Pons (tissue), 1 donor: Measurements from ENCODE around the gene ARL4C.
A peak's percentile ranks its signal among the peaks of the same experiment; 100 is the strongest.

Experiments used
- DNase-seq: peaks from one replicate; pipeline ENCODE4 v3.0.0-alpha.2; 2016; ENCODE audit warnings: low spot score

The ARL4C gene

GRCh38 chr2:234447189-234447588 is 49.7 kb downstream of the ARL4C start:
- DNase-seq: no peak

DNA sequence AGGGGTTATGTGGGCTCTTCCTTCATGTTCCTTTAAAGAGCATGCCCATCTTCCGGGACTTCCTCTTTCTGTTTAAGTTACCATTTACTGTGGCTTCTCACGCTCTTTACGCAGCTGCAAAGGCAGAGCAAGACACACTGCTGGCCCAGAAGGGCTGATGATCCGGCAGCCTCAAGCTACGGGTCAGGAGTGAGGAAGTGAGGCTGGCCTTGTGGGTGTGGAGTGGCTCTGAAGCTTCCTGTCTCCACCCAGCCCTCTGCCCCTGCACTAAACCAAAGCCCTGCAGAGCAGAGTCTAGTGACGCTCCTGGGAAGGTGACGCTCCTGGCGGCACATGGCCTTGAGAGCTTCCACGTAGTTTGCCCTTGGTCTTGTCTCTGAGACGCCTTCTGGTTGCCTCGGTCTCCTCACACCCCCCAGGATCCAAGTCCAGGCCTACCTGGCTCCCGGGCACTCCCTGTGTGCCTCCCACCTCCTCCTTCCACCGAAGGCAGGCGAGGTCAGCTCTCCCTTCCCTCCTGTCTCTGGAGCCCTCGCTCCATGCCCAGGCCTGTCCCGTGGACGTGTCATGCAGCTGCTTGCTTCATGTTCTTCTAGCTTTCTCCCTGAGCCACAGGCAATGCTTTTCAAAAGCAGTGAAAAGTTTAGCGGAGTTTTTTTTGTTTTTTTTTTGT is 50.3 kb downstream of the ARL4C start:
- DNase-seq: peak; percentile 87

GRCh38 chr2:234444893-234445292 is 52.0 kb downstream of the ARL4C start:
- DNase-seq: no peak

DNA sequence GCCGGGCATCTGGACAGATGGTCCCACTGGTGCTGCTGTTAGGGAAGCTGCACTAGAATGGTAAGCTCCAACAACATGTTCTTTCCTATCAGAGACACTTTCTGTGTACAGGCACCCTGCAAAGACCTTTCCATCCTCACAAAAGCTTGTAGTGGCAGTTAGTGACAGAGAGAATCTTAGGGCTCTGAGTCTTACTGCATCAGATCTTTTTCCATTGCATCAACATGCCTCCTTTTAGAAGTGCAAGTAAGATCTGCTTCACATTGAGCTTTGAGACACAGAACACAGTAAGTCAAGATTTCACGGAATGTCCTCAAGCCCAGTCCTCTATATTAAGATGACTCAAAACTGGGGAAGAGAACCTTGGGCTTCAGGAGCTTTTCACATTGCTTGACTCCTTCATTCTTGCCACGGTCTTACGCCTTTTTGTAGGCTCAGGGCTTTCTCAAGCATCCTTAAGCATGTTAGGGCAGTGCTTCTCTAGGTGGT is 52.6 kb downstream of the ARL4C start:
- no peak for DNase-seq
